HG03354 (cell line): ENCODE results near the gene DMRT1.
"Not testable (repeated sequence)": the region's sequence is repeated elsewhere in the genome, so short reads cannot be mapped to it uniquely, and the experiment has no call there.

Source experiments
- ATAC-seq: cut with Tn5 transposase; IDR thresholded peaks from one replicate; pipeline ENCODE4 v1.9.1; 2021; ENCODE audit warnings: mild to moderate bottlenecking; ENCODE audit not compliant: unreplicated experiment, poor library complexity, severe bottlenecking

The DMRT1 gene

DNA sequence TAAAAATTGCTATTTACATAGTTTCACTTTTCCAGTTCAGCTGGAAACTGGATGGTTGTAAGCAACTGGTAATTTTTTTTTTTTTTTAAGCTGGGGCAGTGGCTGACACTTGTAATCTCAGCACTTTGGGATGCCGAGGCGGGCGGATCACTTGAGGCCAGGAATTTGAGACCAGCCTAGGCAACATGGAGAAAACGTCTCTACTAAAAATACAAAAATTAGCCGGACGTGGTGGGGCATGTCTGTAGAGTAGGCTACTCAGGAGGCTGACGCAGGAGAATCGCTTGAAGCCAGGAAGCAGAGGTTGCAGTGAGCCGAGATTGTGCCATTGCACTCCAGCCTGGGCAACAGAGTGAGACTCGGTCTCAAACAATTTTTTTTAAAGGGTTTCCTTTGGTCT lies 72.0 kb downstream of the DMRT1 start:
- ATAC-seq: not testable (repeated sequence)

DNA sequence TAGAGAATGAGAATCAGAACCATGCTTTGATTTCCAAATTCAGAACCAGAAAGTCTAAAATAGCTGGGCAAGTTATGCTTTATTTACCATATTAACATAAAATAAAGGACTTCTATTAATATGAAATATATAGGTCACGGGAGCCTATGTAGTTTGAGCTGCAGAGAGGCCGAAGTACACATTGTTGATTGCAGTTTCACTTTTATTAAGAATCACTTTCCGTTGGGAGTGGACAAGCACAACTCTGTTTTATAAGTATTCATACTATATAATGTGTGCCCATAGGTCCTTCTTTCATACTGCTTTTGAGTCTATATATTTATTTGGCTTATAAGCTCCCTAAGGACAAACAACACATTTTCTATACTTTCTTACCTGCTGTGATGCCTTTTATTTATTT lies 76.2 kb downstream of the DMRT1 start:
- ATAC-seq: no peak

DNA sequence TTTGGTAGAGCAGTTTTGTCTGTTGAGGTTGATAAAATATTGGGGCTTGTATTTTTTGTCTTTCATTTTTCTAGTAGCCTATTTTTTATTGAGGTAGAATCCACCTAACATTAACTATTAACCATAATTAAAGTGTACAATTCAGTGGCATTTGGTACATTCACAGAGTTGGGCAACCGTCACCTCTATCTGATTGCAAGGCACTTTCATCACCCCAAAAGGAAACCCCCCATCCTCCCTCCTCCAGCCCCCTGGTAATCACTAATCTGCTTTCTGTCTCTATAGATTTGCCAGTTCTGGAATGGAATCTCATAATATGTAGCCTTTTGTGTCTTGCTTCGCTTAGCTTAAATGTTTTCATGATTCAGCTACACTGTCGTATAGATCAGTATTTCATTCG lies 79.4 kb downstream of the DMRT1 start:
- no peak for ATAC-seq

DNA sequence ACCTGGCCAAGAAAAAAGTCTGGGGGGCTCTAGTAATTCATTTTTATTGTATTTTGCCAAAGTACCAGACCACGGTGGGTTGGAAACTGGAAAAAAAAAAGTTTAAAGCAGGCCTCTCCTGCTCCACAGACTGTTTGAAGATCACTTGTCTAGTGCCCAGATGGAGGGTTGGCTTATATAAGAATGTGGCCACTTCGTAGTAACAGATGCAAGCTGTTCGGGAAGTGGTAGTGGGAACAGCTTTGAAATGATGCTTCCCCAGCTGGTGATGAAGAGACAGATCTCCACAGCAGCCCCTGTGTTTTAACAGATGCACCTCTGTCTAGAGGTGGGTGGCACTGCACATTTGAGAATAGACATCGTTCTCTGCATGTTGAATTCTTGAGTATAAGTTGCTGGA lies 80.7 kb downstream of the DMRT1 start:
- ATAC-seq: no peak

DNA sequence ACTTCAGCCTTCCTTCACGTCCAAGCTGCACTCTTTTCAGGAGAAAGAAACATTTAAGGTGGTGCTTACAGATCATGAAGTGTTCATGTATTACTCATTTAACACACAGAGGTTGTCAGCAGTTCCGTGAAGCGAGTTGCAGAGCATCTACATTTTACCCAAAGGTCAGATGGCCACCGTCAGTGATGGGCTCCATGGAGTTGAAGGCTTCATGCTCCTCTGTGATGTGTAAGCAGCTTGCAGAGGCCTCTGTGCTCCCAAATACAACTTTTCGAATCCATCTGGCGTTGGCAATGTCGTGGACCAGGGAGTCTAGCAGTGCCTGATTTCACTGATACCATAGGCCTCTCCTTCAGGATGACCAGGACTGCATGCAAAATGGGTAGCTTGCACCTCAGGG lies 81.2 kb downstream of the DMRT1 start:
- ATAC-seq: no peak

DNA sequence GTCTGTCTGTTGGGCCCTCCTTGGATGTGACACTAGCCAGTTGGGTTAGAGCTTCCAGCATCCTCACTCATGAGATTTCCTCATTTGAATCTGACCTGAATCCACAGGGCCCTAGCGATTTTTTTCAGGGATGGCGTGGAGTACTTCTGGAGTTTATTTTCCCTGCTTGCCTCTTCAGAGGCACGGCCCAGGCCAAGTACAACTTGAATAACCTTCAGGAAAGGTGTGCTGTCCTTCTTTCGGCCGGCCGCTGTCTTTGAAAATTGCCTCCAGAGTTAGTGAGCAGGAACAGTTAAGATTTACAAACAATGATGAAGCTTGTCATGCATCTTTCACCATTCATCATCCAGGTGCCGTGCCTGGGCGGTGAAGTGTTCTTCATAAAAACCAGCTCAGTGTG lies 85.5 kb downstream of the DMRT1 start:
- ATAC-seq: no peak

DNA sequence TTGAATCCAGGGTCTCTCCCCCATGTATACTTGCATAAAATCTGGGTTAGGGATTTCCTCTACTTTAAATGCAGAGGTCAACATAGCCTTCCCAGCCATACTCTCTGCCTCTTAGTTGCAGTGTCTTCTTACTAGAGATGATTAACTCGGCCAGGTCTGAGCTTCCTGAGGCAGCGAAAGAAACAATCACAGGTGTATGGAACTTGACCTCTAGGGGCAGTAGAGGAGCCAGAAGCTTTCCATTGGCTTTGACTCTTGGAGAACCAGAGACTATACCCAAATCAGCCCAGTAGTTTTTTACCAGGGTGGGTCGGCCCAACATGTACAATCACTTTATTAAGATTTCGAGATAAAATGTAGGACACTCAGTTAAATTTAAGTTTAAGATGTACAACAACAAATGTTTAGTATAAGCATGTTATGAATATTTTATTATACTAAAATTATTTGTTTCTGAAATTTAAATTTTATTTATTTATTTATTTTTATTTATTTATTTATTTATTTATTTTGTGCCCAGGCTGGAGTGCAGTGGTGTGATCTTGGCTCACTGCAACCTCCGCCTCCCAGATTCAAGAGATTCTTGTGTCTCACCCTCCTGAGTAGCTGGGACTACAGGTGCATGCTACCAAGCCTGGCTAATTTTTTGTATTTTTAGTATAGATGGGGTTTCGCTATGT lies 87.0 kb downstream of the DMRT1 start:
- ATAC-seq: peak; percentile 97

DNA sequence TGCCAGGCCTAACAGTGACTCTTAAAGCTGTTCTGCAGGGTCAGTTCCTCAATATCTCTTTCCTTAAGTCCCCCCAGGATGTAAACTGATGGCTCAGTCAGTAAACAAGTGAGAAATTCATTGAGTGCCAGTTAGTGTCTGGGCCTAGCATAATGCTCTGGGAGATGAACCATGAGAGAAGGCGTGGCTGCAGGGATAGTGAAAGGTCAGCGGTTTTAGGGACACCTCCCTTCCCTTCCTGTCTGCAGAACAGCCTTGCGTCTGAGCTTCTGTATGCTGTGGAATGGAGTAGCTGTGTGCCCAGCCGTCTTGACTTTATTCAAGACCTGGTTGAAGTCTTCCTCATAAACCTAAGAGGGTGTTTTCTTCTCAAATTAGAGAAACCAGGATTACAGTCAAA lies 88.2 kb downstream of the DMRT1 start:
- ATAC-seq: no peak

DNA sequence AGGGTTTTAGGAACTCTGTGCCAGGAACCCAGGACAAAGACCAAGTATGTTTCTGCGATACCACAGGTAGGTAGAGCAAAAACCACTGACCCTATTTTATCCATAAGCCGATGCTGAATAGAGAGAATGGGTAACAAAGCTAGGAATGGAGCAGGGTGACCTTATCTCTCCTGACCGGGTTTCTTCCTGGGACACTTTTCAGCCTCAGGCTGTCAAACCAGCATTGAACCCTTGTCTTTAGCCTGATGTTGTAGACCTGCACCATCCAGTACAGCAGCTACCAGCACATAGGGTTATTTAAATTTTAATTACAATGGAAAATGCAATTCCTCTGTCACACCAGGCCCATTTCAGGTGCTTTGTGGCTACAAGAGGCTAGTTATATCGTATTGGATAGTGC lies 91.9 kb downstream of the DMRT1 start:
- ATAC-seq: no peak

DNA sequence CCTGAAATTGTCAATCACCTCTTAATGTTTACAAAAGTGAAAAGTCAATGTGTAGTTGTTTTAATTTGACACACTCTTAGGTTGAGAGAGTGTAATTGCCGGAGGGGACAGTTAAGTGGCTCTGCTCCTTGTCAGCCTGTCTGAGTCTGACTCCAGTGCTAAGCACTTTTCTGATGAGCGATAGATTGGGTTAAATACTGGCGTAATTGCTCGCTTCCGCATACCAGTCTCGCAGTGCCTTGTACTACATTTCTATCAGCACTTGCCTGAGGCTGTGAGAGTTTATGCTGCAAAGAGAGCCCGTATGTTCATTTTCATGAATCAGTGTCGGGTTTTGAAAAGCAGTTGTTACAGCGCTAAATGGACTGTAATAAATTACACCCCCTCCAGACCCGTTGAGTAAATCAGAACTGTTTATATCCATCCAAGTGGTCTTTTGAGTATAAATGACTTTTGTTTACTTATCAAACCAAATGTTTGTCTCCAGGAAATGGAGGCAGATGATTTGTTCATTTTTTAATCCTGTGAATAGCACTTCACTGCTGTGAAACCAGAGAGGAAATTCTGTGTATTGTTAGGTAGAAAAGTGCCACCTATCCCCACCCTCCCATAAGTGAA lies 94.0 kb downstream of the DMRT1 start:
- no peak for ATAC-seq

DNA sequence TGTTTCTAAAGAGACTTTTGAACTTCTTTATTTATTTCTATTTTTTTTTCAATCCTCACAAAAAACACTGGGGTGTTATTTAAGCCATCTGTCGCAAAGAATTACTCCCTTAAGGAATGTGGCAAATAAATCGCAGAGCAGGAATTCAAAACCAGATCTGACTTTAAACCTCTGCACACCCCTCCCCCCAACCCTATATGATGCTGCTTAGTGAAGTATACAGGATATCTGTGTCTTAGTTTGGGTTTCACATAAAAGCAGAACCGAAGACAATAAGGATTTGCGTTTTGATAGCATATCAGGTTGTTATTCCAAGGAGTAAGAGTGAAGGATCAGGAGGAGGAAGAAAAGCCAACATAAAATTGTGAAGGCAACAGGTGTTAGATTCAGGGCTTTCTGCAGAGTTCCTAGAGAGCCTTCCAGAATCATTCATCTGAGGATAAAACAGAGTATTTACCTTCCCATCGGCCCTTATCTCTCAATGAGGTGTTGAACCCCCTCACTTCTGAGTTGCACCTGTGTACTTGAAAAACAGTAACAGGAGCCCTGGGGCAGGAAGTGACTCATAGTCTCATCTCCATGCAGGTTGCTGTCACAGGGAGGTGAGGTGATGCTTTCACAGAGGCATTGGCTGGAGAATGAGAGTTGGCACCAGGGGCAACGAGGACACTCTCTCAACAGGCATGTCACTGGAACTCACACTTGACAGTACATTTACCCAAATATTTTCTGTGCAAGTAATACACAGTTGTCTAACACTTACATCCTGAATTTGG lies 101.5 kb downstream of the DMRT1 start:
- no peak for ATAC-seq

DNA sequence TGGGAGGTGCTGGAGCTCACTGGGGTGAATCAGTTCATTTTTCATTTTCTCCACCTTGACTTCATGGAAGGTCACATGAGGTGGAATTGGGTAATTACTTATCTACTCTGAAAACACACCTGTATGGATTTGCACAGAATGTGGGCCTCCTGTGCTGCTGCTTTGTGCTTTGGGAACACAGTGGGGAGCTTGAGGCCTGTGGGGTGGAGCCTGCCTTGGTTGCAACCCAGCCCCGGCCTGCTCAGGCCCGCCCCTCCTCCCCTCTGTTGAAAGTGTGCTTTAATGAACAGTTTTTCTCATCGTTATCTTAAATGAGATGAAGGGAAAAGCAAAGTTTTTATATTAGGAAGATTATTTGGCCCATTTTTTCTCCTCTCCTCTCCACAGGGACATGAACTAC lies 106.5 kb downstream of the DMRT1 start:
- ATAC-seq: no peak

DNA sequence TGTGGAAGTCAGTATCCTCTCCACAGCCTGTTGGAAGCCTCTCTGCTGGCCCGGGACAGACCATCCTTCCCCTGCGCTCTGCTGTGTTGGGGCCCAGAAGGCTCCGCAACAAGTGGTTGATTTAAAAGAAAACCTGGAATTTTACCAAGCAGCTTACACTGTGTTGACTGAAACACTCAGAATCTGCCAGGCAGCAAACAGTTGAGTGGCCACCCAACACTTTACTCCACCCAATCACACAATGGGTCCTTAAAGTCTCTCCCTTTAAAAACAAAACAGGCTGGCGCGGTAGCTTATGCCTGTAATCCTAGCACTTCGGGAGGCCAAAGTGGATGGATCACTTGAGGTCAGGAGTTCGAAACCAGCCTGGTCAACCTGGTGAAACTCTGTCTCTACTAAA lies 107.0 kb downstream of the DMRT1 start:
- no peak for ATAC-seq

DNA sequence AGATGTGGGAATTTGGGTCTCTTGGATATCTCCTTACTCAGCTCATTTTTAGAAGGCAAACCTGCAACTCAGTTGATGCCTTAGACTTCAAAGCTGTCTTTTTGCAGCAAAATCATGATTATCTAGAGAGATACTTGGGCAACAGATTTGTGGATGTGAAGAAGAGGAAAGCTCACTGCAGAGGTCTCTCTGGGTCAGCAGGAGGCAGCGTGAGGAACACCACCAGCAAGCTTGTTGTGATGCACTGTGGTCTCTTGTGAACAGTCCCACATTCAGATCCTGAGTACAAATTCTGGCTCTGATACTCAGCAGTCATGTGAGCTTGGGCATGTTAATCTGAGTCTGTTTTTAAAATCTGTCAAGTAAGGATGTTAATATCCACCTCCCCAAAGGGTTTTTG lies 108.6 kb downstream of the DMRT1 start:
- no peak for ATAC-seq

DNA sequence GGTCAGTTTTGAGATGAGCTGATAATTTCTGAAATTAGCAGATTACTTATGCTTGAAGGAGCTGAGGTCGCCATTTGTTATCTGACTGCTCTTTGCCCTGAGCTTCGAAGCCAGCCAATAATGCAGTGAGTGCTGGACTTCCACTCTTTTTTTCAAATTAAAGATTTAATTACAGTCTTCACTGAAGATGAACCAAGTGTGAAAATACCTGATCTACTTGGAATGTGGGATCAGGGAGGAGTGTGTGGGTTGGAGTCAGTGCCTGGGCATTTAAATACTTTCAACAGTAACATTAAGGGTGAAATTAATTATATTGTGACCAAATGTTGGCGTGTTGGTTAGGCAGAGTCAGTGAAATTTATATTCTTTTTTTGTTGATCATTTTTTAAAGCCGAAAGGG lies 111.0 kb downstream of the DMRT1 start:
- no peak for ATAC-seq

DNA sequence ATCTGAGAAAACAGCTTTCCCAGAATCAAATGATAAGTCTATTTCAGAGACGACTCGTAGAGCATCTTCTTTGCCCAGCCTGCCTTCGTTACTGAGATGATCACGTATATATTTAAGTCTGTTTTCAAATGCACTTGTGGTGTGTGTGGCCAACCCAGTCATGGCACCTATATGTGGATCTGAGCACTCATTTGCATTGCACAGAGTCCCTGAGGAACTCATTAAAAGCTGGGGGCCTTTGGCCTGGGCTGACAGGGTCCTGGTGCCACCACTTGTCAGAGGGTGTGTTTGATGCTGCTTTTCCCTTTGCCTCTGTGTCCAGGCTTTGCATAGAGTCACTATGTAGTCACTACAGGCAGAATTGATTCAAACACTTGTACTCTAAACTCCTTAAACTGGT lies 117.6 kb downstream of the DMRT1 start:
- no peak for ATAC-seq

DNA sequence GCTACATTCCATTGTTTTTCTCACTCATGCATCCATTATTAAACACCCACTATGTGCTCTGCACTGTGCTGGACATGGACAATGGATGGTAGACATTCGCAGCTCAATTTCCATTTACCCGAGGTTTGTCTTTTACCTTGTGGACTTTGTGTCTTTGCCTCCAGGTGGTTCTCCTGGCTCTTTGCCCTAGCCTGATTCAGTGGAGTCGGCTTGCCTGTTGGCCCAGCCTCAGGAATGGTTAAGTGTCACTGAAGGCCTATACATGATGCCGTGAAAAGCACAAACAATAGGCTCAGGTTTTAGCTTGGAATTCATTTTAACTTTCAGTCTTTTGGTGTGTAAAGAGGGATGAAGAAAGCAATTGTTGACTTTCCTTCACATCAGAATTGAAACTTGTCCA lies 118.4 kb downstream of the DMRT1 start:
- ATAC-seq: no peak

DNA sequence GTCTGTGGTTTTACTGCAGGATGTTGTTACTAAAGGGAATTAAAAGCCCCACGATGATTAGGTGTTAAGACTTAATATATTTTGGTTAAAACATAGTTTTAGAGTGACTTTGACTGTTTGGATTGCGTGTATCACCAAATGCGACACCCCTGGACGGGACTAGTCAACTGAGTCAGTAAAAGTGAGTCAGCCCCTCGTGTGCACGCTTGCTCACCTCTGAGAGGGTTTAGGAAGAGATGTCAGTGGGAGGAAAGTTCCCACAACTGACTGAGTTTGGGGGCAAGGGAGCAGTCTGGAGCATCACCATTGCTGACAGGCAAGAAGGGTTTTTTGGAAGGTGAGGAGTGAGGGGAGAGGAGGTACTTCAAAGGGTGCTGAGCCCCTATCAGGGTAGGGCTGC lies 120.5 kb downstream of the DMRT1 start:
- ATAC-seq: no peak

DNA sequence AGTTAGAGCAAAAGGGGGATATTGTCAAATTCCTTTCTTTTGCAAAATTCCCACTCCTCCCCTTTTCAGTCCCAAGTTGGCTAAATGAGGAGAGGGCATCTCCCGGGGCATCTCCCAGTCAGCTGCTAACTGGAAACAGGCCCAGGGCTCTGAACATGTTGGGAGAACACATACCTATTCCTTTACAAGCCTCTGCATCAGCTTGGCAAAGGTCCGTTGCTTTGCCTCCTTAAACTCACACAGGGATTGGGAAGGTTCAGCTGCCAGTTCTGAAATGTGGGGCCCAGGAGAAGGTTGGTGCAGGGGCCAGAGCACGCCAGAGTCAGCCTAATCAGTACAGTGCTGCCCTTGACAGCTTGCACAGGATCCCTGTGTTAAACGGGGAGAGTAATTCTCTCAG lies 124.0 kb downstream of the DMRT1 start:
- ATAC-seq: no peak

DNA sequence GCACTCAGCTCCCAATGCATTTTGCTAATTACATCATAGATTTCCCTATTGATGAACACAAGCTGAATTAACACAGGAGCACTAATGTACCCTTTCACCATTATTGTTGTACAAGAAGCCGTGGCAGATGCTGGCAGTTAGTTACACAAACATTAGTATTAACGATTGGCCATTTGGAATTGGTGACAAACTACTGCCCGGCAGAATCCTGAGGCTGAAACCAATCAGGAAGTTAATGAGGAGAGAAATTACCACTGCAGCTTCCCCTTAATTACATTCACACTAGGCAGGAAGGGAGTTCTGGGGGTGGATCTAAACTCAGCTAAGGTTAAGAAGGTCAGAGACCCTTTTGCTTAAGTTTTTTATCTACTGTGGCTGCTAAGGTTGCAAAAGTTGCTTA lies 125.4 kb downstream of the DMRT1 start:
- ATAC-seq: no peak

DNA sequence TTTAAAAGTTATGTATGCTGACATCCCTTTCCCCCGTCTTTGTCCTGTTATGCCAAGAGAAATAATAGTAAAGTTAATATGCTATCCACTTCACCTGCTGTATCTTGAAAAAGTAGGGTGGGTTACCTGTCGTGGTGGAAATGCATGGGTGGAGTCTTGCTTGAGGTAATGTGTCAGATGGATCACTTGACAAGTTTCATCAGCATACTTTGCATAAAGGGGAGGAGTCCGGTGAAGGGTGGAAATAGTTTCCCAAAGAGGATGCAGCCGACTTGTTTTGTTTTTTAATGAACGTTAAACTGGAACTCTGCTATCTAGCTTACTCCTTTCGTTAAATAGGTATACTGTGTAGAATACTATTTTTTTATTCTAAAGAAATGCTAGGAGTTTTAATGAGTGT lies 125.9 kb downstream of the DMRT1 start:
- ATAC-seq: no peak
